ENCODE data around the gene IFT22.
"Not testable (repeated sequence)": the region's sequence is repeated elsewhere in the genome, so short reads cannot be mapped to it uniquely, and the experiment has no call there.

IFT22 gene

DNA sequence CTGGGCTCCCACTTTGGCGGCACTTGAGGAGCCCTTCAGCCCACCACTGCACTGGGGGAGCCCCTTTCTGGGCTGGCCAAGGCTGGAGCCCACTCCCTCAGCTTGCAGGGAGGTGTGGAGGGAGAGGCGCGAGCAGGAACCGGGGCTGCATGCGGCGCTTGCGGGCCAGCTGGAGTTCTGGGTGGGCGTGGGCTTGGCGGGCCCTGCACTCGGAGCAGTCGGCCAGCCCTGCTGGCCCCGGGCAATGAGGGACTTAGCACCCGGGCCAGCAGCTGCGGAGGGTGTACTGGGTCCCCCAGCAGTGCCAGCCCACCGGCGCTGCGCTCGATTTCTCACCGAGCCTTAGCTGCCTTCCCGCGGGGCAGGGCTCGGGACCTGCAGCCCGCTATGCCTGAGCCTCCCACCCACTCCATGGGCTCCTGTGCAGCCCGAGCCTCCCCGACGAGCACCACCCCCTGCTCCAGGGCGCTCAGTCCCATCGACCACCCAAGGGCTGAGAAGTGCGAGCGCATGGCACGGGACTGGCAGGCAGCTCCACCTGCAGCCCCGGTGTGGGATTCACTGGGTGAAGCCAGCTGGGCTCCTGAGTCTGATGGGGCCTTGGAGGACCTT is 26.9 kb upstream of the IFT22 start:
- not testable (repeated sequence) for H3K36me3 ChIP-seq (ENCODE audit: control insufficient read depth, insufficient read depth, low read length); H3K4me3 ChIP-seq (ENCODE audit: low read length); H3K9ac ChIP-seq (ENCODE audit: low read length); H3K9me3 ChIP-seq (ENCODE audit: control insufficient read depth, low read length); H3K27me3 ChIP-seq (ENCODE audit: control insufficient read depth, insufficient read depth, low read length)
- peaks cover 14% of the 10 kb centered on the region for H3K4me1 ChIP-seq (ENCODE audit: control insufficient read depth, insufficient read depth, low read length)

DNA sequence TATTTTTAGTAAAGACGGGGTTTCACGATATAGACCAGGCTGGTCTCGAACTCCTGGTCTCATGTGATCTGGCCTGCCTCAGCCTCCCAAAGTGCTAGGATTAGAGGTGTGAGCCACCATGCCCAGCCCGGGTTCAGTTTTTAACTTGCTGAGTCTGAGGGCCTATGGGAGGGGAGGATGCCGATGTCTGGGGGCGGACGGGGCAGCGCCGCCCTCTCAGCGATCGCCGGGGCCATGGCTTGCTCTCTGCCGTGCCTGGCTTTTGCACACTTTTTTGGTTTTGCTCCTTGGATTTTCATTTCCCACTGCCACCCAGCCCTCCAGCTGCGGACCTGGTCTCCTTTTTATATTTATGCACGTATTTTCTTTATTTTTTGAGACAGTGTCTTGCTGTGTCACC is 25.9 kb upstream of the IFT22 start:
- no peaks in the 10 kb centered on the region for H3K9me3 ChIP-seq (ENCODE audit: control insufficient read depth, low read length)
- no peaks in the 10 kb centered on the region for H3K36me3 ChIP-seq (ENCODE audit: control insufficient read depth, insufficient read depth, low read length)
- H3K4me3 ChIP-seq (ENCODE audit: low read length), result no peak overlapping the region
- H3K9ac ChIP-seq (ENCODE audit: low read length), result no peak overlapping the region
- peaks cover 12% of the 10 kb centered on the region for H3K4me1 ChIP-seq (ENCODE audit: control insufficient read depth, insufficient read depth, low read length)
- no peaks in the 10 kb centered on the region for H3K27me3 ChIP-seq (ENCODE audit: control insufficient read depth, insufficient read depth, low read length)

DNA sequence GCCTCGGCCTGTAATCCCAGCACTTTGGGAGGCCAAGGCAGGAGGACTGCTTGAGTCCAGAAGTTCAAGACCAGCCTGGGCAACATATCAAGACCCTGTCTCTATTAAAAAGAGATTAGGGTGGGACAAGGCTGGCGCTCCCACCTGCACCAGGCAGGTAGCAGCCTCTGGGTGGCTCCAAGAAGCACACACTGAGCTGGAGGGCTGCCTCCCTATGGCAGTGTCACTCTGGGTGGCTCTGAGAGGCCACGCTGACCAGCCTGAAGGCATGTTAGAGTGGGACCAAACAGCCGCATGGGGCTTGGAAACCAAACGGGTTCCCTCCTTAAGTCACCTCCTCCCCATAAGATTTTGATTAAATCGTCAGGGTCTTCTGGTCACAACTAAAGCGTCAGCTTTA is 21.3 kb upstream of the IFT22 start:
- Histone ChIP-seq H3K9ac (ENCODE audit: low read length) (no peak overlapping the region), H3K4me1 (ENCODE audit: control insufficient read depth, insufficient read depth, low read length) (no peaks in the 10 kb centered on the region), H3K9me3 (ENCODE audit: control insufficient read depth, low read length) (no peaks in the 10 kb centered on the region), H3K27me3 (ENCODE audit: control insufficient read depth, insufficient read depth, low read length) (no peaks in the 10 kb centered on the region), H3K4me3 (ENCODE audit: low read length) (no peak overlapping the region), H3K36me3 (ENCODE audit: control insufficient read depth, insufficient read depth, low read length) (no peaks in the 10 kb centered on the region)

DNA sequence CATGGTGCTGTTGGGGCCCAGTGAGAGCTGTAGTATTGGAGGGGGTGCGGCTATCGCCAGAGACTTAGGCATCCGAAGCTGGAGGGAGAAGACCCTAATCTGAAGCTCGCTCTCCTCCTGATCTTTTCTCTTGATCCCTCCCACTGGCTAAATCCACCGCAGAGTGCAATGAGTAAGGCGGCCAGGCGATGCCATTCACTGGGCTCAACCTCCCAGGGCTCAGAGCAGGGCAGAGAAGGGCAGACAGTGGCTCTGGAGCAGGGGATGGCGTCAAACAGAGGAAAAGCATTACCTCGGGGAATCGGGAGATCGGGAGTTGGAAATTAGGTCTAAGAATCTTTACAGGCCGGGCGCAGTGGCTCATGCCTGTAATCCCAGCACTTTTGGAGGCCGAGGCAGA is 18.8 kb upstream of the IFT22 start:
- Histone ChIP-seq H3K36me3 (ENCODE audit: control insufficient read depth, insufficient read depth, low read length) (no peaks in the 10 kb centered on the region), H3K9ac (ENCODE audit: low read length) (no peak overlapping the region), H3K27me3 (ENCODE audit: control insufficient read depth, insufficient read depth, low read length) (no peaks in the 10 kb centered on the region), H3K9me3 (ENCODE audit: control insufficient read depth, low read length) (no peaks in the 10 kb centered on the region), H3K4me1 (ENCODE audit: control insufficient read depth, insufficient read depth, low read length) (no peaks in the 10 kb centered on the region), H3K4me3 (ENCODE audit: low read length) (no peak overlapping the region)

DNA sequence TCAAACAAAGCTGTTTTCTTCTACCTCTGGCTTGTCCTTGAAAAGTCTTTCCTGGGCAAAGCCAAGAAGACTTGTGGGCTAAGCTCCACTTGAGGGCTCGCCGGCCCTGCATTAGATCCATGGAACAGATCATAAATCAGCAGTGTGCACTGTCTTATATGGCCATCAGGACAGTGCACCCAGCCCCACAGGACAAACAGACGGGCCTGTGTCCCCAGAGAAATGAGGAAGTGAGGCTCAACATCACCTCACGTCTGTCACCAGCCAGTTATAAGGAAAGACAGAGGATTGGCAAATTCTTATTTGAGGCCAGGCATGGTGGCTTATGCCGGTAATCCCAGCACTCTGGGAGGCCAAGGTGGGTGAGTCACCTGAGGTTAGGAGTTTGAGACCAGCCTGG is 12.3 kb upstream of the IFT22 start:
- H3K4me3 ChIP-seq (ENCODE audit: low read length), result no peak overlapping the region
- no peaks in the 10 kb centered on the region for H3K9me3 ChIP-seq (ENCODE audit: control insufficient read depth, low read length)
- H3K36me3 ChIP-seq (ENCODE audit: control insufficient read depth, insufficient read depth, low read length), result no peaks in the 10 kb centered on the region
- no peaks in the 10 kb centered on the region for H3K4me1 ChIP-seq (ENCODE audit: control insufficient read depth, insufficient read depth, low read length)
- H3K9ac ChIP-seq (ENCODE audit: low read length), result no peak overlapping the region
- H3K27me3 ChIP-seq (ENCODE audit: control insufficient read depth, insufficient read depth, low read length), result no peaks in the 10 kb centered on the region

DNA sequence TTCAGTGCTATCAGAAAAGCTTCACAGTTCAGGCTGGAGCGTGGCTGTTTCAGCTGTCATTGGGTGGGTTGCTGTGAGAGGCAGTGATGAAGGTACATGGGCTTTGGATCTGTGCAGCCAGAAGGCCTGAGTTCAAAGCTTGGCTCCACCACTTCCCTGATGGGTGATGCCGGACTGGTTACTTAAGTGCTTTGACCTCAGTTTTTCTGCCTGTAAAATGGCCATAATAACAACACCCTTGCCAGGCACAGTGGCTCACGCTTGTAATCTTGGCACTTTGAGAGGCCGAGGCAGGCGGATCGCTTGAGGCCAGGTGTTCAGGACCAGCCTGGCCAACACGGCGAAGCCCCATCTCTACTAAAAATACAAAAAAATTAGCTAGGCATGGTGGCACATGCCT is 10.4 kb upstream of the IFT22 start:
- H3K36me3 ChIP-seq (ENCODE audit: control insufficient read depth, insufficient read depth, low read length), result no peaks in the 10 kb centered on the region
- H3K4me1 ChIP-seq (ENCODE audit: control insufficient read depth, insufficient read depth, low read length), result no peaks in the 10 kb centered on the region
- H3K9ac ChIP-seq (ENCODE audit: low read length), result no peak overlapping the region
- H3K9me3 ChIP-seq (ENCODE audit: control insufficient read depth, low read length), result no peaks in the 10 kb centered on the region
- no peak overlapping the region for H3K4me3 ChIP-seq (ENCODE audit: low read length)
- no peaks in the 10 kb centered on the region for H3K27me3 ChIP-seq (ENCODE audit: control insufficient read depth, insufficient read depth, low read length)

DNA sequence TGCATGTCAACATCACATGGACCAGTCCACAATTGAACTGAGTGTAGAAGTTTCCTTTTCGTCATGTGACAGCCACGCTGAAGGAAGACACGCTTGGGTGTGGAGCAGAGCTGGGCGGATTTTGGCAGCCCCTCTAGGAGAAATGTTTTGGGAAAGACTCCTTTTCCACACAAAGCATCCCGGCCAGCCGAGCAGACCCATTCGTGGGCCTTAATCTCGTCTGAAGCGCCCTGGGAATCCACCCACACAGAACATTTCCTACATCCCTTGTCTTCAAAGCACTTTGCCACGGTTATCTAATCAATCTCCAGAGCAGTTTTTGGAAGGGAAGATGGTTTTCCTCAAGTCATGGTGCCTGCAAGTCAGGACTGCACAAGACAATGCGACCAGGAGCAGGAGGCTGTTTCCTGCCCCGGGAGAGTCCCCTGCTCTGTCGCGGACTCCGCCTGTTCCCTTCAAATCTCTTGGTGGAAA is 8.4 kb upstream of the IFT22 start:
- Histone ChIP-seq H3K9ac (ENCODE audit: low read length) (no peak overlapping the region), H3K36me3 (ENCODE audit: control insufficient read depth, insufficient read depth, low read length) (no peaks in the 10 kb centered on the region), H3K4me1 (ENCODE audit: control insufficient read depth, insufficient read depth, low read length) (no peaks in the 10 kb centered on the region), H3K27me3 (ENCODE audit: control insufficient read depth, insufficient read depth, low read length) (no peaks in the 10 kb centered on the region), H3K9me3 (ENCODE audit: control insufficient read depth, low read length) (no peaks in the 10 kb centered on the region), H3K4me3 (ENCODE audit: low read length) (no peak overlapping the region)

DNA sequence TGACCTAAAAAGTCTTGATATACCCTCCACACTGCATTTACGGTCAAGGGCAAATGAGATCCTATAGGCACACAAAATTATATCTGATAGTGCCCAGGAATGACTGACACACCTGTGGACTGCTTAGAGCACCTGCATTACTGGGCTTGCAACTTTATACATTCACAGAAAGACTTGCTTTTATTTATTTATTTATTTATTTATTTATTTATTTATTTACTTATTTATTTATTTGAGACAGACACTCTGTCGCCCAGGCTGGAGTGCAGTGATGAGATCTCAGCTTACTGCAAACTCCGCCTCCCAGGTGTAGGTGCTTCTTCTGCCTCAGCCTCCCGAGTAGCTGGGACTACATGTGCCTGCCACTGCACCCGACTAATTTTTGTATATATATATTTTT is 6.5 kb upstream of the IFT22 start:
- Histone ChIP-seq H3K4me1 (ENCODE audit: control insufficient read depth, insufficient read depth, low read length) (no peaks in the 10 kb centered on the region), H3K4me3 (ENCODE audit: low read length) (no peak overlapping the region), H3K27me3 (ENCODE audit: control insufficient read depth, insufficient read depth, low read length) (no peaks in the 10 kb centered on the region), H3K36me3 (ENCODE audit: control insufficient read depth, insufficient read depth, low read length) (no peaks in the 10 kb centered on the region), H3K9me3 (ENCODE audit: control insufficient read depth, low read length) (no peaks in the 10 kb centered on the region), H3K9ac (ENCODE audit: low read length) (no peak overlapping the region)

DNA sequence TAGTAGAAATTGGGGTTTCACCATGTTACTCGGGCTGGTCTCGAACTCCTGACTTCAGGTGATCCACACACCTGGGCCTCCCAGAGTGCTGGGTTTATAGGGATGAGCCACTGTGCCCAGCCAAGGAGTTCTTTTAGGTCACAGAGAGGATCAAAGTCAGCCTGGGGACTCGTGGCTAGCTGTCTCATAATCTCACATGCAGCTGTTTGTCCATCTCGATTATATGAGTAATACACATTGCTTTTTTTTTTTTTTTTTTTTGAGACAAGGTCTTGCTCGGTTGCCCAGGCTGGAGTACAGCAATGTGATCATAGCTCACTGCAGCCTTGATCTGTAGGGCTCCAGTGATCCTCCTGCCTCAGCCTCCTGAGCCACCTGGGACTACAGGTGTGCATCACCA is 2.2 kb downstream of the IFT22 start:
- no peaks in the 10 kb centered on the region for H3K27me3 ChIP-seq (ENCODE audit: control insufficient read depth, insufficient read depth, low read length)
- H3K9ac ChIP-seq (ENCODE audit: low read length), result no peak overlapping the region
- peaks cover 9% of the 10 kb centered on the region for H3K36me3 ChIP-seq (ENCODE audit: control insufficient read depth, insufficient read depth, low read length)
- H3K9me3 ChIP-seq (ENCODE audit: control insufficient read depth, low read length), result no peaks in the 10 kb centered on the region
- peaks cover 13% of the 10 kb centered on the region for H3K4me1 ChIP-seq (ENCODE audit: control insufficient read depth, insufficient read depth, low read length)
- H3K4me3 ChIP-seq (ENCODE audit: low read length), result no peak overlapping the region

DNA sequence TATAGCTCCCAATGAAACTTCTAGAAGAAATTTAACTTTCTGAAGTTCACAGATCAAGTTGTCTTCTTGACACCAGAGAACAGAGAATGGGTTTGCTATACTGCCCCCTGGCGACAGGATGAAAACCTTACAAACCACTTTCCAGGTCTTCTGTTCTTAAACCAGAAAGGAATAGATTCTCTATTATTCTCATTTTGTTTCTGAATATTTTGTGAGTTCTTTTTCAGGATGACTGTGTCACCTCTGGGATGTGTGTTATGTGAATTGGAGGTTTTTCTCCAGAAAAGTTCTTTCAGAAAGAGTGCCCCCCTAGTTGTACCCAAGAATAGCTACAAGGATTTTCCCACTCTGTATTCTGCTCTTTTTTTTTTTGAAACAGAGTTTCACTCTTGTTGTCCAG is 6.3 kb downstream of the IFT22 start:
- H3K4me1 ChIP-seq (ENCODE audit: control insufficient read depth, insufficient read depth, low read length), result no peaks in the 10 kb centered on the region
- H3K9me3 ChIP-seq (ENCODE audit: control insufficient read depth, low read length), result no peaks in the 10 kb centered on the region
- H3K4me3 ChIP-seq (ENCODE audit: low read length), result no peak overlapping the region
- H3K36me3 ChIP-seq (ENCODE audit: control insufficient read depth, insufficient read depth, low read length), result peaks cover 9% of the 10 kb centered on the region
- H3K27me3 ChIP-seq (ENCODE audit: control insufficient read depth, insufficient read depth, low read length), result no peaks in the 10 kb centered on the region
- no peak overlapping the region for H3K9ac ChIP-seq (ENCODE audit: low read length)

DNA sequence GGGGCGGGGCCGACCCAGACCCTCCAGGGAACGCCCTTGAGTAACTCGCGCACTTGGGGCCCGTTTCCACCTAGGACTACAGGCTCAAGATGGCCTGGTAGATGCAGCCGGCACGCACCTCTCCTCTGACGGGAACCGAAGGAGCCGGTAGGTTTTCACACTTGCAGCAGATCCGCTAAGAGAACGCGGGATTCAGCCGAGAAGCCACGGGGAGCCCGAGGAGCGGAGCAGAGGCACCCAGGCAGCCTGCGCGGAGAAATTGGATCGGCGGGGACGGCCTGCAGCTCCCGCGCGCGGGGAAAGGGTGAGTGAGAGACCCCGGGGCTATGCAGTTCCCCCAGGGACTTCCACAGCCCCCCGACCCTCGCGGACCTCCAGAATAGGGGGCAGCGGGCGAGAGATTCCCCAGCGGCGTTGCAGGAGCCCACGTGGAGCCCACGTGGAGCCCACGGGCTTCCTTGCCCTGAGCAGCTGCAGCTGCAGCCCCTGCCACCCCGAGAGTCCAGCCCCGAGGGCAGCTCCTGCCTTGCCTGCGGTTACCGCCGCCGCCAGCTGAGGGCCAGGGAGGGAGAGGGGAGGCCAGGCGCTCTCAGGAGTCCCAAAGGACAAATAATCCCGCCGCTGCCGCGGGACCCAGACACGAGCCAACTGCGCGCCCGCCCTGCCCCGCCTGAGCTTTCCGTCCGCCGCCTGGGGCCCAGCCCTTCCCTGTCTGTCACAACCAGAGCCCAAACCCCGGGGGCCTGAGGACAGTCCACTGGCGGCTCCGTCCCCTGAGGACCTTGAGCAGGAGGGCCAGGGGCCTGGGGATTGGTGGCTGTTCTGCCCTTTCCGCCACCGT is 13.1 kb downstream of the IFT22 start:
- H3K27me3 ChIP-seq (ENCODE audit: control insufficient read depth, insufficient read depth, low read length), result peaks cover 22% of the 10 kb centered on the region
- H3K36me3 ChIP-seq (ENCODE audit: control insufficient read depth, insufficient read depth, low read length), result no peaks in the 10 kb centered on the region
- no peaks in the 10 kb centered on the region for H3K9me3 ChIP-seq (ENCODE audit: control insufficient read depth, low read length)
- peak overlapping the region; percentile 14 for H3K4me3 ChIP-seq (ENCODE audit: low read length)
- H3K4me1 ChIP-seq (ENCODE audit: control insufficient read depth, insufficient read depth, low read length), result no peaks in the 10 kb centered on the region
- peak overlapping the region; percentile 43 for H3K9ac ChIP-seq (ENCODE audit: low read length)

DNA sequence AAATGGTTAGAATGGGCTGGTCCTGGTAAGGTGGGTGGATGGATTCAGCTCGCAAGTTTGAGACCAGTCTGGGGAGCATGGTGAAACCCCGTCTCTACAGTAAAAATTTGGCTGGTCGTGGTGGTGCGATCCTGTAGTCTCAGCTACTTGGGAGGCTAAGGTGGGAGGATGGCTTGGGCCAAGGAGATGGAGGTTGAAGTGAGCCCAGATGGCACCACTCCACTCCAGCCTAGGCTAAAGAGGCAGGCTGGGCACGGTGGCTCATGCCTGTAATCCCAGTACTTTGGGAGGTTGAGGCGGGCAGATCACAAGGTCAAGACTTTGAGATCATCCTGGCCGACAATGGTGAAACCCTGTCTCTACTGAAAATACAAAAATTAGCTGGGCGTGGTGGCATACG is 15.3 kb downstream of the IFT22 start:
- H3K4me1 ChIP-seq (ENCODE audit: control insufficient read depth, insufficient read depth, low read length), result no peaks in the 10 kb centered on the region
- H3K9me3 ChIP-seq (ENCODE audit: control insufficient read depth, low read length), result no peaks in the 10 kb centered on the region
- H3K4me3 ChIP-seq (ENCODE audit: low read length), result no peak overlapping the region
- H3K27me3 ChIP-seq (ENCODE audit: control insufficient read depth, insufficient read depth, low read length), result peaks cover 44% of the 10 kb centered on the region
- no peak overlapping the region for H3K9ac ChIP-seq (ENCODE audit: low read length)
- no peaks in the 10 kb centered on the region for H3K36me3 ChIP-seq (ENCODE audit: control insufficient read depth, insufficient read depth, low read length)
